Activated CD8-positive, alpha-beta memory T cell treated with anti-CD3 and anti-CD28 coated beads, Interleukin-2, amount 50 U/mL, for 24 hours (primary cell): Measurements from ENCODE around the gene TMPRSS13.

ENCODE experiments used
- DNase-seq: peaks from one replicate; pipeline ENCODE4 v3.0.0-alpha.2; 2020; ENCODE audit errors: extremely low read depth

The TMPRSS13 gene

DNA sequence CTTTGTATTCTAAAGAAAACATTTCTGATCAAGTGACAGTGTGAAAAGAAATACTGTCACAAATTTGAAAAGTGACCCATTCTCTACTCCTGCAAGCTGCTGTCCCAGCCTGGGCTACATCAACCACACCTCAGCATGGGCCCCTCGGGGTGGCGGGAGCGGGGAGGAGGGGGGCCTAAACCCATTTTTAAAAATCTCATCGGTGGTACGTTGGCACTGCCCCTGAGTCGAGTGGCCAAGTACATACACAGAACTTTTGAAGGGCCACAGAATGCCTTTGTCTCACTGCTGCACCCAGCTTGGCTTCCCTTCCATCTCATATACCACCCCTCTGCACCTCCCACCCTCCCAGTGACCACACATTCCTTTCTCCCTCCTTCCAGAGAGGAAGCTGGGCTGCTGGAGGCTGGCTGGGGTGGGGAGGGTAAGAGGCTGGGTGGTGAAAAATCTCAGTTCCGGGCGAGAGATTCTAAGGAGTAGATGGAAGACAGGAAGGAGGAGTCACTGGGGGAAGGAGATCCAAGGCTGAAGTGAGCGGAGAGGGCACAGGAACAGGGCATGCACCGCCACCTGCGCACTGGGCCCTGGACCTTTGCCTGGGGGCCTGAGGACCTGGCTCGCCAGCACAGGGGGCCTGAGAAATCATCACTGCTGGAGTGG, 73.9 kb downstream of the TMPRSS13 start:
- DNase-seq: no peak

DNA sequence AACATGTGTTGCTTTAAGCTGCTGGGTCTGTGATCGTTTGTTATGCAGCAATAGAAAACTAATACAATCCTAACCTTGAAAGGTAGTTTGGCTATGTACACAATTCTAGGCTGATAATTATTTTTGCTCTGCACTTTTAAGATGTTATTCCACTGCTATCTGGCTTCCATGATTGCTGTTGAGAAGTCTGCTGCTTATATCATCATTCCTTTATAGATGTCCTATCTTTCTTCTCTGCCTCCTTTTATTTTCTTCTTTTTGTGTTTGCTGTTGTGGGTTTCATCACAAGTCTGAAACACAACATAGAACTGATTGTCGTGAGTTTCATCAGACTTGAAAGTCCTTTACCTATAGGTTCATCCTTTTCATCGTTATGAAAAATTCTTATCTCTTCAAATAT, 76.9 kb downstream of the TMPRSS13 start:
- no peak for DNase-seq

DNA sequence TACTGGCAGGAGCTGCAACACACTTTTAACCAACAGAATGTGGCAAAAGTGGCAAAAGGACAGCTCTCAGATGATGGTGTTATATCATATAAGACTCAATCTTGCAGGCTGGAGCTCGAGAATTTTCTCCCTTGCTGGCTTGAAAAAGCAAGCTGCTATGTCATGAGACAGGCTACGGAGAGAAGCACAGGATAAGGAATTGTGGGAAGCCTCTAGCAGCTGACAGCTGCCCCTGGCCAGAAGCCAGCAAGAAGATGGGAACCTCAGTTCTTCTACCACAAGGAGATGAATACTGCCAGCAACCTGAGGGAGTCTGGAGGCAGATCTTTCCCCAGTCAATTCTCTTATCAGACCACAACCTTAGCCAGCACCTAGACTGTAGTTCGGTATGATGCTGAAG, 77.3 kb downstream of the TMPRSS13 start:
- no peak for DNase-seq

DNA sequence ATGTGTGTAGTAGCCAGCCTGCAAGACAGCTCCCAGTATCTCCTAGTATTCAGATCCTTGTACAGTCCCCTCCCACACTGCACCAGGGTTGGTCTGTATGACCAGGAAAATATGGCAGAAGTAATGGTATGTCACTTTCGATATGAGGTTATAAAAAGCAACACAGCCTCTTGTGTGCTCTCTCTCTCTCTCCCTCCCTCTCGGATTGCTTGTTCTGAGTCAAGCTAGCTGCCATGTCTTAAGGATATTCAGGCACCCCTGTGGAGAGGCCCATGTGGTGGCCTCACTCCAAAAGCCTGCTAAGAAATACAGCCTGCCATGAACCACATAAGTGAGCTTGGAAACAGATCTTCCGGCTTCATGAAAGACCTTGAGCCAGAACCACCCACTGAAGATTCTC, 78.1 kb downstream of the TMPRSS13 start:
- no peak for DNase-seq
